Fibroblast of the aortic adventitia (primary cell): ENCODE measurements around the gene ARHGEF4. TPM values are rescaled to one million over a fixed set of nuclear protein-coding genes. Genes with fewer than 3 reads are reported as not detected.
"Not testable (repeated sequence)": the region's sequence is repeated elsewhere in the genome, so short reads cannot be mapped to it uniquely, and the experiment has no call there.

Source experiments
- DNase-seq: peaks from one replicate; pipeline ENCODE4 v3.0.0-alpha.2; 2010; ENCODE audit warnings: low read depth
- H3K4me3 ChIP-seq: 2 replicates; pipeline ENCODE4 v1.5.1; 2011; ENCODE audit warnings: low read depth, mild to moderate bottlenecking, control low read depth, low read length, moderate library complexity
- CTCF ChIP-seq: IDR thresholded peaks from 2 replicates; pipeline ENCODE4 v1.5.1; 2011; ENCODE audit warnings: mild to moderate bottlenecking, low read length, control low read depth, inconsistent platforms; ENCODE audit not compliant: insufficient read depth
- total RNA-seq: library from RNA; depleted of rRNA; stranded (reverse); fragments of >200 nt; gene quantifications from 2 replicates; pipeline ENCODE4 v1.2.3, GENCODE V29; 2012; ENCODE audit warnings: low replicate concordance

The ARHGEF4 gene
- total RNA-seq, 1 donor, result 5.2 TPM

- TF ChIP-seq CTCF, result no peak
- no peak for DNase-seq
Measured at GRCh38 chr2:130896813-130897212, 60.1 kb downstream of the ARHGEF4 start.

GRCh38 chr2:130898553-130898952 is 61.8 kb downstream of the ARHGEF4 start:
- TF ChIP-seq CTCF, result no peak
- DNase-seq, result no peak
- no peak overlapping the region for H3K4me3 ChIP-seq

More at GRCh38 chr2:130896813-130897212, 60.1 kb downstream of the ARHGEF4 start:
- H3K4me3 ChIP-seq, result no peak overlapping the region

- TF ChIP-seq CTCF, result no peak
- DNase-seq, result no peak
- H3K4me3 ChIP-seq, result no peak overlapping the region
Measured at GRCh38 chr2:130899306-130899705, 62.6 kb downstream of the ARHGEF4 start.

GRCh38 chr2:130901061-130901460 is 64.3 kb downstream of the ARHGEF4 start:
- DNase-seq, result no peak
- no peak for TF ChIP-seq CTCF
- H3K4me3 ChIP-seq, result no peak overlapping the region

GRCh38 chr2:130901626-130902025 is 64.9 kb downstream of the ARHGEF4 start:
- DNase-seq, H3K4me3 ChIP-seq: not testable (repeated sequence)

- H3K4me3 ChIP-seq, result no peak overlapping the region
- no peak for DNase-seq
- no peak for TF ChIP-seq CTCF
Measured at GRCh38 chr2:130908832-130909231, 72.1 kb downstream of the ARHGEF4 start.

- no peak overlapping the region for H3K4me3 ChIP-seq
- DNase-seq, result no peak
- TF ChIP-seq CTCF, result no peak
Measured at GRCh38 chr2:130910931-130911330, 74.2 kb downstream of the ARHGEF4 start.
